GM11168 (cell line): ENCODE results near the gene LTA.

ENCODE experiments used
- in situ Hi-C: fragments of 300-500 bp; cut with MboI; formaldehyde crosslinking; loops from one replicate; pipeline ENCODE4 v1.12.0; 2022; ENCODE audit warnings: low sequenced_read_pairs; ENCODE audit not compliant: unreplicated experiment

LTA gene

GRCh38 chr6:31567531-31568370, 4.3 kb upstream of the LTA start:
- in situ Hi-C loops, result no loop called here

GRCh38 chr6:31568537-31568961, 3.5 kb upstream of the LTA start:
- in situ Hi-C loops, result no loop called here

- in situ Hi-C loops, result no loop called here
Measured at GRCh38 chr6:31569861-31570536, 2.1 kb upstream of the LTA start.

- in situ Hi-C loops, result no loop called here
Measured at GRCh38 chr6:31573239-31574105, 1.4 kb downstream of the LTA start.

- in situ Hi-C loops, result no loop called here
Measured at GRCh38 chr6:31574106-31575061, 2.3 kb downstream of the LTA start.

- in situ Hi-C loops, result no loop called here
Measured at GRCh38 chr6:31575335-31575901, 3.3 kb downstream of the LTA start, which contains the start of gene TNF. TNF (plus strand) TSS chr6:31575565; CDS start chr6:31575742, 177 bp downstream.

GRCh38 chr6:31575952-31576685, 4.0 kb downstream of the LTA start:
- in situ Hi-C loops, result no loop called here

- in situ Hi-C loops, result no loop called here
Measured at GRCh38 chr6:31576897-31577578, 4.9 kb downstream of the LTA start.

- in situ Hi-C loops, result no loop called here
Measured at GRCh38 chr6:31577579-31577966, 5.5 kb downstream of the LTA start.

- in situ Hi-C loops, result no loop called here
Measured at GRCh38 chr6:31578184-31579118, 6.4 kb downstream of the LTA start.

GRCh38 chr6:31579119-31579505, 7.0 kb downstream of the LTA start:
- in situ Hi-C loops, result no loop called here

GRCh38 chr6:31579546-31580437, 7.7 kb downstream of the LTA start:
- in situ Hi-C loops, result no loop called here

GRCh38 chr6:31580438-31580740, 8.3 kb downstream of the LTA start:
- in situ Hi-C loops, result no loop called here

GRCh38 chr6:31580807-31581433, 8.8 kb downstream of the LTA start:
- in situ Hi-C loops, result no loop called here

GRCh38 chr6:31581434-31582229, 9.5 kb downstream of the LTA start:
- in situ Hi-C loops, result no loop called here
